Naive thymus-derived CD4-positive, alpha-beta T cell (primary cell): ENCODE results near the gene CAMSAP2. TPM values are rescaled to one million over a fixed set of nuclear protein-coding genes. Genes with fewer than 3 reads are reported as not detected.
A peak's percentile ranks its signal among the peaks of the same experiment; 100 is the strongest.

ENCODE experiments used
- ATAC-seq: fragments of 150-1000 bp; cut with Tn5 transposase; 2 replicates; pipeline ENCODE4 v1.10.0; 2021; ENCODE audit warnings: mild to moderate bottlenecking, moderate library complexity
- CTCF ChIA-PET: fragments of 350-600 bp; sonication (Branson Sonifier 250); formaldehyde crosslinking; loops from one replicate; lab custom pipeline; 2021; ENCODE audit warnings: antibody characterized with exemption; lab: Charles Lee
- POLR2A ChIA-PET: fragments of 350-600 bp; sonication (Branson Sonifier 250); formaldehyde crosslinking; loops from one replicate; lab custom pipeline; 2021; ENCODE audit warnings: antibody characterized with exemption, inconsistent platforms; lab: Charles Lee
- DNase-seq, 9 donors: peaks; one replicate each; pipeline versions ENCODE4 v3.0.0 to v3.0.0-alpha.2; 2020 to 2022; ENCODE audit warnings: mixed read lengths in 1 of 9
- H3K27ac ChIP-seq: one replicate; pipeline ENCODE4 v1.7.0; 2013; ENCODE audit warnings: mild to moderate bottlenecking, low read depth, low read length, moderate library complexity
- H3K27me3 ChIP-seq, 2 donors: one replicate each; pipeline ENCODE4 v1.7.0; 2013; ENCODE audit warnings: low read length in 2 of 2, mild to moderate bottlenecking in 2 of 2, moderate library complexity in 2 of 2; ENCODE audit not compliant: control insufficient read depth in 2 of 2, insufficient read depth in 2 of 2
- H3K36me3 ChIP-seq, 3 experiments: 1 replicate in 2 of 3; 2 replicates in 1 of 3; pipeline ENCODE4 v1.7.0; 2013; ENCODE audit warnings: low read length in 3 of 3, mild to moderate bottlenecking in 3 of 3, moderate library complexity in 1 of 3; ENCODE audit not compliant: insufficient read depth in 3 of 3, control insufficient read depth in 2 of 3
- H3K4me1 ChIP-seq, 2 donors: one replicate each; pipeline ENCODE4 v1.7.0; 2013; ENCODE audit warnings: low read length in 2 of 2, mild to moderate bottlenecking in 2 of 2, moderate library complexity in 1 of 2; ENCODE audit not compliant: control insufficient read depth in 2 of 2, insufficient read depth in 2 of 2
- H3K4me3 ChIP-seq: 2 replicates; pipeline ENCODE4 v1.7.0; 2013; ENCODE audit warnings: mild to moderate bottlenecking, low read length
- H3K9me3 ChIP-seq, 3 experiments: 1 replicate in 2 of 3; 2 replicates in 1 of 3; pipeline ENCODE4 v1.7.0; 2013; ENCODE audit warnings: low read length in 3 of 3; ENCODE audit not compliant: control insufficient read depth in 2 of 3
- H3K27ac Mint-ChIP-seq, 9 donors: one replicate each; pipeline ENCODE4 v1.8.0; 2020 to 2022; ENCODE audit warnings: mixed read lengths in 9 of 9, mild to moderate bottlenecking in 8 of 9, moderate library complexity in 5 of 9, inconsistent platforms in 2 of 9
- H3K27me3 Mint-ChIP-seq, 5 donors: one replicate each; pipeline ENCODE4 v1.8.0; 2021 to 2022; ENCODE audit warnings: mixed read lengths in 5 of 5, mild to moderate bottlenecking in 1 of 5
- H3K36me3 Mint-ChIP-seq, 5 donors: one replicate each; pipeline ENCODE4 v1.8.0; 2020 to 2022; ENCODE audit warnings: mixed read lengths in 5 of 5, mild to moderate bottlenecking in 3 of 5, inconsistent platforms in 1 of 5
- H3K4me1 Mint-ChIP-seq, 7 donors: one replicate each; pipeline ENCODE4 v1.8.0; 2020 to 2022; ENCODE audit warnings: mixed read lengths in 7 of 7, mild to moderate bottlenecking in 3 of 7, inconsistent platforms in 1 of 7
- H3K4me3 Mint-ChIP-seq, 10 donors: one replicate each; pipeline ENCODE4 v1.8.0; 2020 to 2022; ENCODE audit warnings: mild to moderate bottlenecking in 10 of 10, mixed read lengths in 10 of 10, moderate library complexity in 6 of 10, inconsistent platforms in 2 of 10
- H3K9me3 Mint-ChIP-seq, 11 donors: one replicate each; pipeline ENCODE4 v1.8.0; 2020 to 2022; ENCODE audit warnings: mixed read lengths in 11 of 11, mild to moderate bottlenecking in 4 of 11, inconsistent platforms in 1 of 11, moderate library complexity in 1 of 11
- intact Hi-C, 2 donors: fragments of 100-400 bp; cut with micrococcal nuclease; formaldehyde crosslinking; loops; one replicate each; pipeline ENCODE4 v1.15.1; 2023
- polyA plus RNA-seq, 2 donors: library from polyadenylated mRNA; unstranded; fragments of 300-500 nt; fragmentation: Illumina TruSeq; gene quantifications; one replicate each; pipeline ENCODE4 v1.2.3, GENCODE V29; 2021
- total RNA-seq, 6 experiments: library from RNA in 5 of 6; stranded (reverse) in 5 of 6; gene quantifications; 1 replicate in 5 of 6; 2 replicates in 1 of 6; pipeline ENCODE4 v1.2.3 and lab custom pipeline; 2021 to 2026

Gene CAMSAP2
- total and polyA plus RNA-seq, 7 experiments from 2014 or later, result 0.36 to 11.4 (median 4.6) TPM

GRCh38 chr1:200733907-200734306, 4.8 kb upstream of the CAMSAP2 start:
- no peak overlapping the region for H3K27ac ChIP-seq
- Mint-ChIP-seq H3K4me1 (peaks cover 4 to 13% (median 9%) of the 10 kb centered on the region in 7 donors), H3K36me3 (peaks cover 0 to 1% (median 0%) of the 10 kb centered on the region in 5 donors), H3K27me3 (peaks cover 0 to 16% (median 0%) of the 10 kb centered on the region in 5 donors), H3K4me3 (no peak overlapping the region), H3K9me3 (peaks cover 0 to 6% (median 0%) of the 10 kb centered on the region in 11 donors), H3K27ac (no peak overlapping the region)
- H3K27me3 ChIP-seq, result no peaks in the 10 kb centered on the region
- H3K36me3 ChIP-seq, result peaks cover 0 to 1% (median 0%) of the 10 kb centered on the region in 3 experiments
- H3K4me1 ChIP-seq, result peaks cover 5 to 8% of the 10 kb centered on the region in 2 donors
- no peaks in the 10 kb centered on the region for H3K9me3 ChIP-seq
- CTCF ChIA-PET, result no interaction called here
- POLR2A ChIA-PET, result no interaction called here
- ATAC-seq (no peak), DNase-seq (no peak)
- H3K4me3 ChIP-seq, result no peak overlapping the region
- intact Hi-C loops, result no loop called here

GRCh38 chr1:200737647-200738291, 924 bp upstream of the CAMSAP2 start:
- Histone ChIP-seq H3K9me3 (no peaks in the 10 kb centered on the region), H3K36me3 (peaks cover 0 to 5% (median 0%) of the 10 kb centered on the region in 3 experiments), H3K4me1 (peaks cover 5 to 23% of the 10 kb centered on the region in 2 donors), H3K4me3 (no peak overlapping the region), H3K27ac (peak overlapping the region; percentile 66), H3K27me3 (no peaks in the 10 kb centered on the region)
- peaks cover 0 to 1% (median 0%) of the 10 kb centered on the region in 5 donors for H3K36me3 Mint-ChIP-seq
- CTCF ChIA-PET, result interaction anchor here (1.4 to 1.5 kb wide), 2 partner anchors 65 to 68 kb away, joined by 3 to 4 read pairs; partner anchors contain the start of gene DDX59
- POLR2A ChIA-PET, result interaction anchor here (0.8 to 2.5 kb wide), 3 partner anchors 10 to 115 kb away, joined by 3 to 19 read pairs (median 4); partner anchors contain the start of gene DDX59
- peaks cover 0 to 1% (median 0%) of the 10 kb centered on the region in 11 donors for H3K9me3 Mint-ChIP-seq
- ATAC-seq (no peak), DNase-seq (no peak)
- peaks cover 16 to 40% (median 33%) of the 10 kb centered on the region in 7 donors for H3K4me1 Mint-ChIP-seq
- peaks cover 0 to 41% (median 0%) of the 10 kb centered on the region in 5 donors for H3K27me3 Mint-ChIP-seq
- H3K4me3 Mint-ChIP-seq, result peak overlapping the region; percentile 85 to 99 (median 98)
- peak overlapping the region; percentile 30 to 97 (median 91) for H3K27ac Mint-ChIP-seq
- intact Hi-C loops, result loop anchor here (1.0 to 2.0 kb wide), 4 partner anchors 35 to 327 kb away; partner anchors contain the start of genes KIF14 (in 1 of the 2) and ZNF281 (in 1 of the 2)

- intact Hi-C loops, result loop anchor here (1.0 to 2.0 kb wide), 6 partner anchors 34 to 329 kb away; partner anchors contain the start of genes KIF14 (in 1 of the 2) and ZNF281 (in 1 of the 2)
- Histone ChIP-seq H3K9me3 (no peaks in the 10 kb centered on the region), H3K4me1 (peaks cover 5 to 23% of the 10 kb centered on the region in 2 donors), H3K27ac (peak overlapping the region; percentile 75), H3K27me3 (no peaks in the 10 kb centered on the region), H3K36me3 (peaks cover 0 to 5% (median 0%) of the 10 kb centered on the region in 3 experiments), H3K4me3 (peak overlapping the region; percentile 58)
- peaks cover 0 to 47% (median 0%) of the 10 kb centered on the region in 5 donors for H3K27me3 Mint-ChIP-seq
- H3K9me3 Mint-ChIP-seq, result peaks cover 0 to 1% (median 0%) of the 10 kb centered on the region in 11 donors
- peak in 6 of 9 donors; percentile 26 to 60 (median 46) for DNase-seq
- CTCF ChIA-PET, result interaction anchor here (1.5 kb wide), 1 partner anchor 69 kb away, joined by 4 read pairs; the partner anchor contains the start of gene DDX59
- ATAC-seq, result peak; percentile 67
- peaks cover 0 to 1% (median 0%) of the 10 kb centered on the region in 5 donors for H3K36me3 Mint-ChIP-seq
- H3K4me3 Mint-ChIP-seq, result peak overlapping the region; percentile 85 to 99 (median 98)
- POLR2A ChIA-PET, result interaction anchor here (0.9 to 2.5 kb wide), 3 partner anchors 10 to 119 kb away, joined by 3 to 19 read pairs (median 4); partner anchors contain the start of genes DDX59 and KIF14
- peak overlapping the region; percentile 78 to 97 (median 92) for H3K27ac Mint-ChIP-seq
- peaks cover 17 to 51% (median 42%) of the 10 kb centered on the region in 7 donors for H3K4me1 Mint-ChIP-seq
Observed at GRCh38 chr1:200738949-200739651, 407 bp downstream of the CAMSAP2 start.

GRCh38 chr1:200739702-200740570, 1.2 kb downstream of the CAMSAP2 start:
- H3K4me3 ChIP-seq, result peak overlapping the region; percentile 74
- peak overlapping the region; percentile 64 to 99 (median 88) for H3K4me3 Mint-ChIP-seq
- peaks cover 5 to 23% of the 10 kb centered on the region in 2 donors for H3K4me1 ChIP-seq
- H3K27ac Mint-ChIP-seq, result peak overlapping the region in 8 of 9 donors; percentile 33 to 92 (median 83)
- peak in 3 of 9 donors; percentile 10 to 22 (median 19) for DNase-seq
- peaks cover 23 to 59% (median 49%) of the 10 kb centered on the region in 7 donors for H3K4me1 Mint-ChIP-seq
- H3K36me3 ChIP-seq, result peaks cover 0 to 5% (median 0%) of the 10 kb centered on the region in 3 experiments
- no peak for ATAC-seq
- peaks cover 0 to 4% (median 0%) of the 10 kb centered on the region in 5 donors for H3K36me3 Mint-ChIP-seq
- intact Hi-C loops, result loop anchor here (1.0 to 10.0 kb wide), 7 partner anchors 33 to 415 kb away; partner anchors contain the start of genes KIF14 (in 1 of the 2) and TMEM9 (in 1 of the 2)
- H3K27me3 Mint-ChIP-seq, result peaks cover 0 to 51% (median 0%) of the 10 kb centered on the region in 5 donors
- H3K27ac ChIP-seq, result peak overlapping the region; percentile 75
- ChIA-PET POLR2A (interaction anchor here (2.5 kb wide), 1 partner anchor 70 kb away, joined by 19 read pairs; the partner anchor contains the start of gene DDX59), CTCF (interaction anchor here (1.0 kb wide), 1 partner anchor 8 kb away, joined by 3 read pairs; no protein-coding TSS in a partner anchor)
- H3K27me3 ChIP-seq, result no peaks in the 10 kb centered on the region
- H3K9me3 Mint-ChIP-seq, result peaks cover 0 to 1% (median 0%) of the 10 kb centered on the region in 11 donors
- H3K9me3 ChIP-seq, result no peaks in the 10 kb centered on the region

GRCh38 chr1:200740571-200741208, 2.0 kb downstream of the CAMSAP2 start:
- intact Hi-C loops, result loop anchor here in 1 of 2 donors (2.0 to 10.0 kb wide), 2 partner anchors 62 to 414 kb away; partner anchors contain the start of gene TMEM9
- H3K4me3 Mint-ChIP-seq, result peak overlapping the region in 9 of 10 donors; percentile 79 to 99 (median 89)
- H3K4me1 ChIP-seq, result peaks cover 5 to 23% of the 10 kb centered on the region in 2 donors
- peak overlapping the region; percentile 75 for H3K27ac ChIP-seq
- peaks cover 0 to 1% (median 0%) of the 10 kb centered on the region in 11 donors for H3K9me3 Mint-ChIP-seq
- H3K36me3 ChIP-seq, result peaks cover 0 to 5% (median 0%) of the 10 kb centered on the region in 3 experiments
- ChIA-PET POLR2A (interaction anchor here (1.3 kb wide), 1 partner anchor 71 kb away, joined by 3 read pairs; the partner anchor contains the start of gene DDX59), CTCF (interaction anchor here (1.0 kb wide), 1 partner anchor 8 kb away, joined by 3 read pairs; no protein-coding TSS in a partner anchor)
- no peak for DNase-seq
- H3K4me1 Mint-ChIP-seq, result peaks cover 23 to 59% (median 49%) of the 10 kb centered on the region in 7 donors
- H3K27me3 ChIP-seq, result no peaks in the 10 kb centered on the region
- H3K27me3 Mint-ChIP-seq, result peaks cover 0 to 50% (median 0%) of the 10 kb centered on the region in 5 donors
- ATAC-seq, result no peak
- H3K36me3 Mint-ChIP-seq, result peaks cover 0 to 4% (median 0%) of the 10 kb centered on the region in 5 donors
- H3K4me3 ChIP-seq, result peak overlapping the region; percentile 74
- no peaks in the 10 kb centered on the region for H3K9me3 ChIP-seq
- H3K27ac Mint-ChIP-seq, result peak overlapping the region in 8 of 9 donors; percentile 33 to 92 (median 83)
